WTC11 (cell line): ENCODE data around the gene APOD. TPM values are rescaled to one million over a fixed set of nuclear protein-coding genes. Genes with fewer than 3 reads are reported as not detected.
A peak's percentile ranks its signal among the peaks of the same experiment; 100 is the strongest.

Source experiments
- ATAC-seq: fragments of 200-7000 bp; cut with Tn5 transposase; 2 replicates; pipeline ENCODE4 v1.10.0; 2021; ENCODE audit warnings: mild to moderate bottlenecking, moderate library complexity
- CTCF ChIA-PET: fragments of 300-600 bp; sonication (Branson Sonifier 250); formaldehyde crosslinking; loops from one replicate; lab custom pipeline; 2021; ENCODE audit warnings: antibody characterized with exemption; lab: Charles Lee
- POLR2A ChIA-PET: fragments of 350-600 bp; sonication (Branson Sonifier 250); formaldehyde crosslinking; loops from one replicate; lab custom pipeline; 2021; ENCODE audit warnings: antibody characterized with exemption; lab: Charles Lee
- DNase-seq: peaks from one replicate; pipeline ENCODE4 v3.0.0; 2021; ENCODE audit warnings: low spot score
- H3K27ac Mint-ChIP-seq: 2 replicates; pipeline ENCODE4 v1.8.0; 2021; ENCODE audit warnings: mixed read lengths
- H3K27me3 Mint-ChIP-seq: 2 replicates; pipeline ENCODE4 v1.8.0; 2021; ENCODE audit warnings: low read depth, mild to moderate bottlenecking, moderate library complexity, mixed read lengths
- H3K36me3 Mint-ChIP-seq: 2 replicates; pipeline ENCODE4 v1.8.0; 2021; ENCODE audit warnings: mixed read lengths
- H3K4me1 Mint-ChIP-seq: 2 replicates; pipeline ENCODE4 v1.8.0; 2022; ENCODE audit warnings: mixed read lengths
- H3K4me3 Mint-ChIP-seq: 2 replicates; pipeline ENCODE4 v1.8.0; 2021; ENCODE audit warnings: mild to moderate bottlenecking, moderate library complexity, mixed read lengths
- H3K9me3 Mint-ChIP-seq: 2 replicates; pipeline ENCODE4 v1.8.0; 2021; ENCODE audit warnings: mixed read lengths
- CTCF ChIP-seq: fragments of 200-600 bp; IDR thresholded peaks from 2 replicates; pipeline ENCODE4 v1.8.0; 2022; ENCODE audit warnings: antibody characterized with exemption
- E2F1 ChIP-seq: sonication (generic); formaldehyde crosslinking; IDR thresholded peaks from 2 replicates; pipeline ENCODE4 v1.8.0; 2022; ENCODE audit warnings: mild to moderate bottlenecking, missing genetic modification reagents
- E2F4 ChIP-seq: sonication (generic); formaldehyde crosslinking; IDR thresholded peaks from 2 replicates; pipeline ENCODE4 v1.8.1; 2022; ENCODE audit warnings: low read depth, mild to moderate bottlenecking, moderate library complexity, missing genetic modification reagents, borderline replicate concordance
- MLX ChIP-seq: sonication (generic); formaldehyde crosslinking; IDR thresholded peaks from 2 replicates; pipeline ENCODE4 v1.8.1; 2023; ENCODE audit warnings: mild to moderate bottlenecking, missing genetic modification reagents, moderate library complexity
- PRDM15 ChIP-seq: sonication (generic); formaldehyde crosslinking; IDR thresholded peaks from 2 replicates; pipeline ENCODE4 v1.8.0; 2022; ENCODE audit warnings: missing genetic modification reagents
- PREB ChIP-seq: sonication (generic); formaldehyde crosslinking; IDR thresholded peaks from 2 replicates; pipeline ENCODE4 v1.8.1; 2022; ENCODE audit warnings: mild to moderate bottlenecking, missing genetic modification reagents, moderate library complexity, borderline replicate concordance
- PRRX2 ChIP-seq: fragments of 250-450 bp; sonication (Bioruptor Pico); IDR thresholded peaks from 2 replicates; pipeline ENCODE4 v1.8.0; 2021; ENCODE audit warnings: mild to moderate bottlenecking
- SMAD4 ChIP-seq: sonication (generic); formaldehyde crosslinking; IDR thresholded peaks from 2 replicates; pipeline ENCODE4 v1.8.0; 2022; ENCODE audit warnings: mild to moderate bottlenecking, missing genetic modification reagents
- USF2 ChIP-seq: sonication (generic); formaldehyde crosslinking; IDR thresholded peaks from 2 replicates; pipeline ENCODE4 v1.8.1; 2023; ENCODE audit warnings: mild to moderate bottlenecking, missing genetic modification reagents, moderate library complexity
- total RNA-seq: library from RNA; stranded (reverse); gene quantifications from 3 replicates; pipeline ENCODE4 v1.2.3, GENCODE V29; 2021

The APOD gene
- total RNA-seq, 1 experiment from 2014 or later: not detected

GRCh38 chr3:195544230-195544536, 39.6 kb downstream of the APOD start:
- H3K27me3 Mint-ChIP-seq: peaks cover 61% of the 10 kb centered on the region
- no peaks in the 10 kb centered on the region for H3K9me3 Mint-ChIP-seq
- H3K36me3 Mint-ChIP-seq: no peaks in the 10 kb centered on the region
- ChIA-PET CTCF (interaction anchor here (1.1 to 3.5 kb wide), 2 partner anchors 273 to 857 kb away, joined by 3 to 37 read pairs; partner anchors contain the start of gene XXYLT1), POLR2A (no interaction called here)
- DNase-seq (no peak), ATAC-seq (no peak)
- peaks cover 45% of the 10 kb centered on the region for H3K4me1 Mint-ChIP-seq
- no peak for TF ChIP-seq E2F1
- no peak for TF ChIP-seq USF2
- TF ChIP-seq PRRX2 (CRISPR knock-in tag): no peak
- no peak for TF ChIP-seq PREB (CRISPR knock-in tag)
- no peak for TF ChIP-seq MLX (CRISPR knock-in tag)
- TF ChIP-seq SMAD4 (CRISPR knock-in tag): no peak
- TF ChIP-seq E2F4: no peak
- peak overlapping the region; percentile 89 for H3K4me3 Mint-ChIP-seq
- no peak overlapping the region for H3K27ac Mint-ChIP-seq

GRCh38 chr3:195543500-195544229, 40.1 kb downstream of the APOD start:
- Mint-ChIP-seq H3K4me3 (peak overlapping the region; percentile 89), H3K9me3 (no peaks in the 10 kb centered on the region), H3K27me3 (peaks cover 58% of the 10 kb centered on the region), H3K27ac (no peak overlapping the region)
- DNase-seq: peak; percentile 46
- no peak for TF ChIP-seq CTCF
- peak; percentile 94 for TF ChIP-seq PRDM15
- TF ChIP-seq, all 79 proteins: peak for 1
- peaks cover 41% of the 10 kb centered on the region for H3K4me1 Mint-ChIP-seq
- no peaks in the 10 kb centered on the region for H3K36me3 Mint-ChIP-seq
- peak; percentile 34 for ATAC-seq
- ChIA-PET POLR2A (interaction anchor here (0.5 to 2.3 kb wide), 4 partner anchors 9 to 1161 kb away, joined by 3 to 7 read pairs (median 3); partner anchors contain the start of gene XXYLT1), CTCF (interaction anchor here (0.8 to 3.5 kb wide), 5 partner anchors 12 to 910 kb away, joined by 3 to 37 read pairs (median 3); partner anchors contain the start of gene XXYLT1)
